H9 (cell line): ENCODE results near the gene FASTKD1. TPM values are rescaled to one million over a fixed set of nuclear protein-coding genes. Genes with fewer than 3 reads are reported as not detected.

Source experiments
- DNase-seq: peaks from one replicate; pipeline ENCODE4 v3.0.0-alpha.2; 2017
- H2AFZ ChIP-seq: one replicate; pipeline ENCODE4 v1.6.1; 2013; ENCODE audit warnings: mild to moderate bottlenecking, low read length, control low read depth, moderate library complexity
- H2AK5ac ChIP-seq: 2 replicates; pipeline ENCODE4 v1.6.1; 2013; ENCODE audit warnings: low read length, control low read depth, mixed read lengths; ENCODE audit not compliant: insufficient read length
- H2BK120ac ChIP-seq: one replicate; pipeline ENCODE4 v1.6.1; 2013; ENCODE audit warnings: low read depth, mild to moderate bottlenecking, low read length, control low read depth, inconsistent platforms; ENCODE audit not compliant: poor library complexity, severe bottlenecking
- H2BK12ac ChIP-seq: 2 replicates; pipeline ENCODE4 v1.6.1; 2013; ENCODE audit warnings: low read length, control low read depth, mixed read lengths, low read depth; ENCODE audit not compliant: insufficient read length
- H2BK15ac ChIP-seq: 2 replicates; pipeline ENCODE4 v1.6.1; 2013; ENCODE audit warnings: low read depth, low read length, control low read depth
- H2BK20ac ChIP-seq: one replicate; pipeline ENCODE4 v1.6.1; 2013; ENCODE audit warnings: low read depth, mild to moderate bottlenecking, low read length, control low read depth, inconsistent platforms; ENCODE audit not compliant: poor library complexity, severe bottlenecking
- H2BK5ac ChIP-seq: 2 replicates; pipeline ENCODE4 v1.6.1; 2013; ENCODE audit warnings: low read length, control low read depth, mixed read lengths; ENCODE audit not compliant: insufficient read length
- H3K14ac ChIP-seq: 2 replicates; pipeline ENCODE4 v1.6.1; 2013; ENCODE audit warnings: low read length, control low read depth; ENCODE audit not compliant: insufficient read depth
- H3K18ac ChIP-seq: 2 replicates; pipeline ENCODE4 v1.6.1; 2013; ENCODE audit warnings: low read depth, mild to moderate bottlenecking, mixed read lengths, low read length, control low read depth; ENCODE audit not compliant: insufficient read length
- H3K23ac ChIP-seq: 2 replicates; pipeline ENCODE4 v1.6.1; 2013; ENCODE audit warnings: low read length, control low read depth, mixed read lengths, low read depth; ENCODE audit not compliant: insufficient read length
- H3K23me2 ChIP-seq: 2 replicates; pipeline ENCODE4 v1.6.1; 2013; ENCODE audit warnings: low read depth, mild to moderate bottlenecking, mixed read lengths, low read length, control low read depth; ENCODE audit not compliant: insufficient read length, poor library complexity, severe bottlenecking
- H3K27ac ChIP-seq: 2 replicates; pipeline ENCODE4 v1.5.1; 2013; ENCODE audit warnings: low read length, control low read depth, mixed read lengths, low read depth; ENCODE audit not compliant: insufficient read length
- H3K27me3 ChIP-seq: 2 replicates; pipeline ENCODE4 v1.6.1; 2013; ENCODE audit warnings: low read length, control low read depth, inconsistent platforms; ENCODE audit not compliant: insufficient read depth
- H3K4ac ChIP-seq: 2 replicates; pipeline ENCODE4 v1.6.1; 2013; ENCODE audit warnings: low read depth, mild to moderate bottlenecking, control low read depth, inconsistent platforms, low read length, moderate library complexity
- H3K4me1 ChIP-seq: 2 replicates; pipeline ENCODE4 v1.6.1; 2013; ENCODE audit warnings: low read length, control low read depth, inconsistent platforms; ENCODE audit not compliant: insufficient read depth
- H3K4me2 ChIP-seq: 2 replicates; pipeline ENCODE4 v1.6.1; 2013; ENCODE audit warnings: low read length, control low read depth, mixed read lengths; ENCODE audit not compliant: insufficient read length, insufficient read depth
- H3K56ac ChIP-seq: 2 replicates; pipeline ENCODE4 v1.6.1; 2013; ENCODE audit warnings: low read depth, mild to moderate bottlenecking, mixed read lengths, low read length, control low read depth; ENCODE audit not compliant: insufficient read length
- H3K79me1 ChIP-seq: 2 replicates; pipeline ENCODE4 v1.6.1; 2013; ENCODE audit warnings: low read depth, mild to moderate bottlenecking, moderate library complexity, low read length, control low read depth, inconsistent platforms; ENCODE audit not compliant: insufficient read depth, poor library complexity, severe bottlenecking
- H3K79me2 ChIP-seq: 2 replicates; pipeline ENCODE4 v1.6.1; 2013; ENCODE audit warnings: low read length, control low read depth, inconsistent platforms; ENCODE audit not compliant: insufficient read depth
- H3K9ac ChIP-seq: 2 replicates; pipeline ENCODE4 v1.6.1; 2013; ENCODE audit warnings: low read length, control low read depth, mixed read lengths; ENCODE audit not compliant: insufficient read length; ENCODE audit errors: extremely low read depth
- H3K9me3 ChIP-seq: one replicate; pipeline ENCODE4 v1.6.1; 2013; ENCODE audit warnings: low read depth, low read length, inconsistent platforms; ENCODE audit not compliant: control insufficient read depth
- H3T11ph ChIP-seq: one replicate; pipeline ENCODE4 v1.6.1; 2013; ENCODE audit warnings: mild to moderate bottlenecking, low read length, control low read depth, inconsistent platforms
- H4K20me1 ChIP-seq: one replicate; pipeline ENCODE4 v1.6.1; 2013; ENCODE audit not compliant: control insufficient read depth, insufficient read length, insufficient read depth
- H4K5ac ChIP-seq: 2 replicates; pipeline ENCODE4 v1.6.1; 2013; ENCODE audit warnings: low read depth, mild to moderate bottlenecking, mixed read lengths, low read length, control low read depth; ENCODE audit not compliant: insufficient read length
- H4K8ac ChIP-seq: replicated peaks from 2 replicates; pipeline ENCODE4 v1.6.1; 2013; ENCODE audit warnings: low read length, control low read depth, mixed read lengths, low read depth; ENCODE audit not compliant: insufficient read length
- H4K91ac ChIP-seq: 2 replicates; pipeline ENCODE4 v1.6.1; 2013; ENCODE audit warnings: low read depth, mild to moderate bottlenecking, moderate library complexity, mixed read lengths, low read length, control low read depth; ENCODE audit not compliant: insufficient read length
- H3K27ac Mint-ChIP-seq, 3 experiments: 2 replicates in 2 of 3; 3 replicates in 1 of 3; pipeline ENCODE4 v1.8.0; 2020 to 2021; ENCODE audit warnings: mixed read lengths in 3 of 3, mild to moderate bottlenecking in 1 of 3, moderate library complexity in 1 of 3
- H3K27me3 Mint-ChIP-seq: 2 replicates; pipeline ENCODE4 v1.8.0; 2021; ENCODE audit warnings: low read depth, mild to moderate bottlenecking, moderate library complexity, mixed read lengths
- H3K36me3 Mint-ChIP-seq, 3 experiments: 2 replicates in 2 of 3; 3 replicates in 1 of 3; pipeline ENCODE4 v1.8.0; 2020 to 2021; ENCODE audit warnings: low read depth in 3 of 3, mixed read lengths in 3 of 3; ENCODE audit not compliant: insufficient read depth in 1 of 3
- H3K4me1 Mint-ChIP-seq, 2 experiments: 2 replicates each; pipeline ENCODE4 v1.8.0; 2020; ENCODE audit warnings: mixed read lengths in 2 of 2
- H3K4me3 Mint-ChIP-seq, 2 experiments: 2 replicates in 1 of 2; 3 replicates in 1 of 2; pipeline ENCODE4 v1.8.0; 2020 to 2021; ENCODE audit warnings: mild to moderate bottlenecking in 2 of 2, mixed read lengths in 2 of 2, moderate library complexity in 1 of 2
- H3K9me3 Mint-ChIP-seq, 2 experiments: 2 replicates in 1 of 2; 3 replicates in 1 of 2; pipeline ENCODE4 v1.8.0; 2020; ENCODE audit warnings: mild to moderate bottlenecking in 2 of 2, mixed read lengths in 2 of 2, moderate library complexity in 1 of 2
- WGBS: extraction: QIAGEN DNeasy Blood & Tissue Kit; methylation state at CpG from one replicate; pipeline ENCODE4 v1.1.7; 2013; ENCODE audit warnings: missing lambda C conversion rate, low lambda C conversion rate, mixed read lengths; ENCODE audit not compliant: insufficient read length; ENCODE audit errors: extremely low coverage; 5-methylcytosine and 5-hydroxymethylcytosine counted together
- total RNA-seq: library from RNA; stranded (reverse); gene quantifications from 2 replicates; pipeline ENCODE4 v1.2.1, GENCODE V29; 2021
- TF ChIP-seq, protein P1 (sequence below): fragments of 200-600 bp; sonication (generic); conservative IDR thresholded peaks from 3 replicates; pipeline ENCODE4 v1.8.0; 2021; ENCODE audit warnings: antibody characterized with exemption, mild to moderate bottlenecking

The FASTKD1 gene
- total RNA-seq, 1 experiment from 2014 or later, result 47.6 TPM

DNA sequence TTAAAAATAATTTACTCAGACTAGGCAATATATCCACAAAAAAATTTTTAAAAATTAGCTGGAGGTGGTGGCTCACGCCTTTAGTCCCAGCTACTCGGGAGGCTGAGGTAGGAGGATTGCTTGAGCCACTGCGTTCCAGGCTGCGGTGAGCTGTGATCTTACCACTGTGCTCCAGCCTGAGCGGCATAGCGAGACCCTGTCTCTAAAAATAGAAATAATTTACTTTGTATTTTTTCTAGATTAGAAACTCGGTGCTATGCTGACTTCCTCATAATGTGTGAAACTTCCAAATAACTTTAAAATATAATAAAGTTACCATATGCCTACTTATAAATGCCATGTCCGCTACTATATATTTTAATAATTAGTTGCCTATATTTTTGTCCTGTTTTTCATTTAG is 17.1 kb upstream of the FASTKD1 start:
- Histone ChIP-seq H3K23me2 (no peaks in the 10 kb centered on the region), H3K23ac (no peak overlapping the region), H3K79me2 (peaks cover 41% of the 10 kb centered on the region; the same call in 1 of the 2 replicates), H3K9me3 (no peaks in the 10 kb centered on the region), H2BK12ac (no peak overlapping the region), H2BK15ac (no peak overlapping the region), H3K27ac (no peak overlapping the region), H3K27me3 (no peaks in the 10 kb centered on the region), H3K18ac (no peak overlapping the region), H4K91ac (no peak overlapping the region), H2BK20ac (no peak overlapping the region), H3K14ac (no peak overlapping the region), H4K20me1 (no peaks in the 10 kb centered on the region), H3K56ac (no peak overlapping the region), H3K9ac (no peak overlapping the region), H3K4me1 (no peaks in the 10 kb centered on the region; the same call in 1 of the 2 replicates), H2AK5ac (no peak overlapping the region), H3K4me2 (no peak overlapping the region), H3K4ac (no peak overlapping the region), H2BK5ac (no peak overlapping the region), H2AFZ (no peak overlapping the region), H3T11ph (no peak overlapping the region), H4K5ac (no peak overlapping the region), H2BK120ac (no peak overlapping the region), H4K8ac (no peak overlapping the region), H3K79me1 (peaks cover 4% of the 10 kb centered on the region)
- TF ChIP-seq, protein P1, sequence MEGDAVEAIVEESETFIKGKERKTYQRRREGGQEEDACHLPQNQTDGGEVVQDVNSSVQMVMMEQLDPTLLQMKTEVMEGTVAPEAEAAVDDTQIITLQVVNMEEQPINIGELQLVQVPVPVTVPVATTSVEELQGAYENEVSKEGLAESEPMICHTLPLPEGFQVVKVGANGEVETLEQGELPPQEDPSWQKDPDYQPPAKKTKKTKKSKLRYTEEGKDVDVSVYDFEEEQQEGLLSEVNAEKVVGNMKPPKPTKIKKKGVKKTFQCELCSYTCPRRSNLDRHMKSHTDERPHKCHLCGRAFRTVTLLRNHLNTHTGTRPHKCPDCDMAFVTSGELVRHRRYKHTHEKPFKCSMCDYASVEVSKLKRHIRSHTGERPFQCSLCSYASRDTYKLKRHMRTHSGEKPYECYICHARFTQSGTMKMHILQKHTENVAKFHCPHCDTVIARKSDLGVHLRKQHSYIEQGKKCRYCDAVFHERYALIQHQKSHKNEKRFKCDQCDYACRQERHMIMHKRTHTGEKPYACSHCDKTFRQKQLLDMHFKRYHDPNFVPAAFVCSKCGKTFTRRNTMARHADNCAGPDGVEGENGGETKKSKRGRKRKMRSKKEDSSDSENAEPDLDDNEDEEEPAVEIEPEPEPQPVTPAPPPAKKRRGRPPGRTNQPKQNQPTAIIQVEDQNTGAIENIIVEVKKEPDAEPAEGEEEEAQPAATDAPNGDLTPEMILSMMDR, result no peak
- DNase-seq, result no peak
- Mint-ChIP-seq H3K27me3 (no peaks in the 10 kb centered on the region), H3K36me3 (peaks cover 6 to 19% (median 13%) of the 10 kb centered on the region in 3 experiments), H3K4me3 (no peak overlapping the region), H3K9me3 (peaks cover 0 to 3% of the 10 kb centered on the region in 2 experiments; a peak in 1 of 5 replicates), H3K4me1 (peaks cover 11 to 12% of the 10 kb centered on the region in 2 experiments; a peak in 3 of 4 replicates), H3K27ac (no peak overlapping the region)
- WGBS, result no CpG with 5 or more reads among the region's 8 CpGs
